Activated CD8-positive, alpha-beta T cell treated with anti-CD3 and anti-CD28 coated beads for 36 hours (primary cell): ENCODE data around the gene MATR3. TPM values are rescaled to one million over a fixed set of nuclear protein-coding genes. Genes with fewer than 3 reads are reported as not detected.

Source experiments
- ATAC-seq: fragments of 200-7000 bp; cut with Tn5 transposase; one replicate; pipeline ENCODE4 v1.10.0; 2021; ENCODE audit warnings: mild to moderate bottlenecking, moderate library complexity
- CTCF ChIA-PET: fragments of 350-600 bp; sonication (Branson Sonifier 250); formaldehyde crosslinking; loops from one replicate; lab custom pipeline; 2021; ENCODE audit warnings: antibody characterized with exemption; lab: Charles Lee
- POLR2A ChIA-PET: fragments of 350-600 bp; sonication (Branson Sonifier 250); formaldehyde crosslinking; loops from one replicate; lab custom pipeline; 2021; ENCODE audit warnings: antibody characterized with exemption; lab: Charles Lee
- DNase-seq: peaks from one replicate; pipeline ENCODE4 v3.0.0-alpha.2; 2020
- H3K27ac Mint-ChIP-seq: one replicate; pipeline ENCODE4 v1.8.0; 2021; ENCODE audit warnings: mild to moderate bottlenecking, mixed read lengths
- H3K27me3 Mint-ChIP-seq: one replicate; pipeline ENCODE4 v1.8.0; 2021; ENCODE audit warnings: mixed read lengths
- H3K36me3 Mint-ChIP-seq: one replicate; pipeline ENCODE4 v1.8.0; 2021; ENCODE audit warnings: low read depth, mixed read lengths
- H3K4me1 Mint-ChIP-seq: one replicate; pipeline ENCODE4 v1.8.0; 2021; ENCODE audit warnings: low read depth, mixed read lengths
- H3K4me3 Mint-ChIP-seq: one replicate; pipeline ENCODE4 v1.8.0; 2021; ENCODE audit warnings: mild to moderate bottlenecking, moderate library complexity, mixed read lengths
- H3K9me3 Mint-ChIP-seq: one replicate; pipeline ENCODE4 v1.8.0; 2021; ENCODE audit warnings: mixed read lengths
- intact Hi-C: fragments of 100-400 bp; cut with micrococcal nuclease; formaldehyde crosslinking; loops from one replicate; pipeline ENCODE4 v1.10.0; 2022
- total RNA-seq, 2 experiments: library from RNA; stranded (reverse); gene quantifications; one replicate each; pipeline ENCODE4 v1.2.3, GENCODE V29; 2021
- TF ChIP-seq, protein P1 (sequence below): fragments of 200-600 bp; IDR thresholded peaks from one replicate; pipeline ENCODE4 v1.8.0; 2022; ENCODE audit warnings: antibody characterized with exemption, mild to moderate bottlenecking

MATR3 gene
- total RNA-seq, 2 experiments from 2014 or later = 181 to 209 TPM

DNA sequence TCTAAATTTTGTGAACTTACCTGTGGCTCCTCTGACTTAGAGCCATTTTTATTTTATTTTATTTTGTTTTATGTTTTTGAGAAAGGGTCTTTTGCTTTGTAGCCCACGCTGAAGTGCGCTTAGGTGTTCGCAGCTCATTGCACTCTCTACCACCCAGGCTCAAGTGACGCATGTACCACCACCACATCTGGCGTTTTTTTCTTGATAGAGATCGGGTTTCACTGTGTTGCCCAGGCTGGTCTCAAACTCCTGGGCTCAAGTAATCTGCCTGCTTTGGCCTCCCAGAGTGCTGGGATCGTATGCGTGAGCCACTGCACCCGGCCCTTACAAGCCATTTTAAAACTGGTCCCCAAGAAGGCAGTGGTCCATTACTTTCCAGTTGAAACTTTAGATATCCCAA lies 18.5 kb downstream of the MATR3 start:
- Mint-ChIP-seq H3K4me1 (peaks cover 62% of the 10 kb centered on the region), H3K9me3 (no peaks in the 10 kb centered on the region), H3K4me3 (no peak overlapping the region), H3K36me3 (peaks cover 50% of the 10 kb centered on the region), H3K27me3 (no peaks in the 10 kb centered on the region), H3K27ac (no peak overlapping the region)
- ATAC-seq = no peak
- POLR2A ChIA-PET = interaction anchor here (0.6 to 30.1 kb wide), 7 partner anchors 8 to 83 kb away, joined by 3 to 384 read pairs (median 5); partner anchors contain the start of gene MATR3
- intact Hi-C loops = no loop called here
- CTCF ChIA-PET = interaction anchor here (0.9 to 1.8 kb wide), 3 partner anchors 11 to 54 kb away, joined by 3 to 9 read pairs (median 3); no protein-coding TSS in a partner anchor
- DNase-seq = no peak
- TF ChIP-seq, protein P1, sequence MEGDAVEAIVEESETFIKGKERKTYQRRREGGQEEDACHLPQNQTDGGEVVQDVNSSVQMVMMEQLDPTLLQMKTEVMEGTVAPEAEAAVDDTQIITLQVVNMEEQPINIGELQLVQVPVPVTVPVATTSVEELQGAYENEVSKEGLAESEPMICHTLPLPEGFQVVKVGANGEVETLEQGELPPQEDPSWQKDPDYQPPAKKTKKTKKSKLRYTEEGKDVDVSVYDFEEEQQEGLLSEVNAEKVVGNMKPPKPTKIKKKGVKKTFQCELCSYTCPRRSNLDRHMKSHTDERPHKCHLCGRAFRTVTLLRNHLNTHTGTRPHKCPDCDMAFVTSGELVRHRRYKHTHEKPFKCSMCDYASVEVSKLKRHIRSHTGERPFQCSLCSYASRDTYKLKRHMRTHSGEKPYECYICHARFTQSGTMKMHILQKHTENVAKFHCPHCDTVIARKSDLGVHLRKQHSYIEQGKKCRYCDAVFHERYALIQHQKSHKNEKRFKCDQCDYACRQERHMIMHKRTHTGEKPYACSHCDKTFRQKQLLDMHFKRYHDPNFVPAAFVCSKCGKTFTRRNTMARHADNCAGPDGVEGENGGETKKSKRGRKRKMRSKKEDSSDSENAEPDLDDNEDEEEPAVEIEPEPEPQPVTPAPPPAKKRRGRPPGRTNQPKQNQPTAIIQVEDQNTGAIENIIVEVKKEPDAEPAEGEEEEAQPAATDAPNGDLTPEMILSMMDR = no peak

DNA sequence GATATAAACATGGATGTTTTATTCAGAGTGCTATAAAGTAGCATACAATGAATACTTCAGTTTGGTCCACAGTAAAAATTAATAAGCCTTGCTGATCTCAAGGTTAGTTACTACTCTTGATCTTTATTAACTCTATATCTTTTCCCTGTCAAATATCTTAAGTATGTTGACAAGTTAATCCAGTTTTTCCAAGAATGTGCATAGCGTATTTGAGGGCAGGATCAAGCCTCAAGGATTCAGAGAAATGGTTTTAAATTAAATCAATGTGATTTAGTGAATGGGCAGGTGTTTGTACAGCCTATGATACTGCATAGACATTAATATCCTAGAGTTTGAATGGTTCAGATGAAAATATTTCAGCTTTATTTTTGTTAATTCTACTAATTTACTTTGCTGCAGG lies 20.7 kb downstream of the MATR3 start:
- CTCF ChIA-PET = no interaction called here
- no peaks in the 10 kb centered on the region for H3K27me3 Mint-ChIP-seq
- peak overlapping the region; percentile 32 for H3K27ac Mint-ChIP-seq

DNA sequence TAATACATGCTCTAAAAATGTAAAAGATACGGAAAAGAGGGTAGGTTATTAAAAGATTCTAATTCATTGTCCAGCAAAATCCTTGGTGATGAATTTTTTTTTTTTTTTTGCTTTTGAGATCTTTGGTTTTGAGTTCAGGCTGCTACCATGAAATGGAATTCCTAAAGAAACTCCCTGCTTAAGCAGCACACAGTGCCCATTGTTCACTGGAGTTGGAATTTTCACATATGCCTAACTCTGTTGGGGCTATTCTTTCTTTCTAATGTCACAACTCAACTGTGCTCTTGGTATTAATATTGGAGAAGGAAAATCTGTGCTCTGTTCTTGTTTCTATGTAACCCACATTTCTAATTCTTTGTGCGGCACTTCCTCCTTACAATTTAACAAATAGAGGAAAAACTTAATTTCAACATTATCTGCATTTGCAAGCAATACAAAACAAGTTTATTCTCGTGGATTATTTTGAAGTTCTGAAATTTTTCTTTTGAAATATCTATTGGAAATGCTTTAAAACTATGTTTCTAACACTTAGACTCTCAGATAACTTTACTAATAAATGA lies 21.6 kb downstream of the MATR3 start:
- DNase-seq (no peak), ATAC-seq (no peak)
- Mint-ChIP-seq H3K27ac (peak overlapping the region; percentile 34), H3K4me1 (peaks cover 33% of the 10 kb centered on the region), H3K36me3 (peaks cover 45% of the 10 kb centered on the region), H3K27me3 (no peaks in the 10 kb centered on the region), H3K9me3 (no peaks in the 10 kb centered on the region), H3K4me3 (no peak overlapping the region)
- TF ChIP-seq, protein P1 = no peak
- intact Hi-C loops = no loop called here
- CTCF ChIA-PET = interaction anchor here (1.7 kb wide), 1 partner anchor 10 kb away, joined by 3 read pairs; no protein-coding TSS in a partner anchor
- POLR2A ChIA-PET = interaction anchor here (0.9 to 8.8 kb wide), 5 partner anchors 9 to 22 kb away, joined by 3 to 60 read pairs (median 4); no protein-coding TSS in a partner anchor

More for the DNA sequence above, 20.7 kb downstream of the MATR3 start:
- DNase-seq (no peak), ATAC-seq (no peak)
- TF ChIP-seq, protein P1 = no peak
- Mint-ChIP-seq H3K4me3 (no peak overlapping the region), H3K36me3 (peaks cover 47% of the 10 kb centered on the region), H3K9me3 (no peaks in the 10 kb centered on the region), H3K4me1 (peaks cover 41% of the 10 kb centered on the region)
- POLR2A ChIA-PET = interaction anchor here (0.9 to 1.0 kb wide), 3 partner anchors 14 to 21 kb away, joined by 3 to 4 read pairs (median 4); no protein-coding TSS in a partner anchor
- intact Hi-C loops = no loop called here

DNA sequence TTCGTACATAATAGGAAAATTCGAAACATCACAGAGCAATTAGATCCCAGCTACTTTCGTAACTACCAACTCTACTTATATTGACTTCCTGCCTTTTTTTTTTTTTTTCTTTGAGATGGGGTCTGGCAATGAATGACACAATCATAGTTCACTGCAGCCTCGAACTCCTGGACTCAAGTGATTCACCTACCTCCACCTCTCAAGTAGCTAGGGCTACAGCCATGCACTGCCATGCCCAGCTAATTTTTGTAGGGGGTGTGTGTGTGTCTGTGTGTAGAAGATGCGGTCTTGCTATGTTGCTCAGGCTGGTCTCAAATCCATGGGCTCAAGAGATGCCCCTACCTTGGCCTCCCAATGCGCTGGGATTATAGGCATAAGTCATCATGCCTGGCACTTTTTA lies 42.3 kb downstream of the MATR3 start:
- DNase-seq = peak; percentile 47
- H3K4me3 Mint-ChIP-seq = no peak overlapping the region

More for the DNA sequence above, 42.3 kb downstream of the MATR3 start:
- intact Hi-C loops = no loop called here
- Mint-ChIP-seq H3K9me3 (no peaks in the 10 kb centered on the region), H3K27ac (peak overlapping the region; percentile 80), H3K27me3 (no peaks in the 10 kb centered on the region), H3K36me3 (peaks cover 13% of the 10 kb centered on the region), H3K4me1 (peaks cover 17% of the 10 kb centered on the region)
- ChIA-PET CTCF (no interaction called here), POLR2A (interaction anchor here (0.9 to 2.9 kb wide), 6 partner anchors 8 to 52 kb away, joined by 3 to 8 read pairs (median 4); no protein-coding TSS in a partner anchor)
- TF ChIP-seq, protein P1 = no peak
- peak; percentile 43 for ATAC-seq
